Measurements from ENCODE around the gene FAM72C.
"Not testable (repeated sequence)": the region's sequence is repeated elsewhere in the genome, so short reads cannot be mapped to it uniquely, and the experiment has no call there.

FAM72C gene

DNA sequence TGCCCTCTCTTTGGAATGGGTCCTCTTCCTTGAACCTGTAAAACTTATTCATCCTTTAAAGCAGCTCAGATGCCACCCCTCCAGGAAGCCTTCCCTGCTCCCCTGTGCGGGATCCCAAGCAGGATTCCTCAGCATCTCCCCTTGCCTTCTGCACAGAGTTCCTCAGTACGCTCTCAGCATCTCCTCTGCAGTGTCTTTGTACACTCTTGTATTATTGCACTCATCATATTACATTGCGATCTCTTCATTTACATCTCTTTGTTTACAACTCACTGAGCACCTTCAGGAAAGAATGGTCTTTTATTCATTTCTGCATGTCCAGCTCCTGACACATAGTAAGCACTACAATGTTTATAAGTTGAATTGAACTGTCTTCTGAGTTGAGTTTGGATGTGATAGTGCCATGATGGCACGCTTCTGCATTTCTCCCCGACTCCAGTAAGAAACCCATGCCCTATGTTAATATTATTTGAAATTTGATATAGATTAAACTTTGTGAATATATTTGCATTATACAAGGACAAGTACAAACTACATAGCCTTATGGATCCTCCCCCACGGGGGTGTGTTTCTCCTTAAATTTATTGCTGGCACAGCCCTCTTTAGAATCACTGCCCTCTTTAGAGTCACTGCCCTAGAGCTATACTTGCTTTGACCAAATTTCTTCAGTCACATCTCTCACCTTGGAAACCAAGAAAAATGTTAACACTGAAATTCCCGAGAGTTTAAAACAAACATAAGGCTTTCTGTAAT lies 13.1 kb upstream of the FAM72C start:
- not testable (repeated sequence) for DNase-seq

DNA sequence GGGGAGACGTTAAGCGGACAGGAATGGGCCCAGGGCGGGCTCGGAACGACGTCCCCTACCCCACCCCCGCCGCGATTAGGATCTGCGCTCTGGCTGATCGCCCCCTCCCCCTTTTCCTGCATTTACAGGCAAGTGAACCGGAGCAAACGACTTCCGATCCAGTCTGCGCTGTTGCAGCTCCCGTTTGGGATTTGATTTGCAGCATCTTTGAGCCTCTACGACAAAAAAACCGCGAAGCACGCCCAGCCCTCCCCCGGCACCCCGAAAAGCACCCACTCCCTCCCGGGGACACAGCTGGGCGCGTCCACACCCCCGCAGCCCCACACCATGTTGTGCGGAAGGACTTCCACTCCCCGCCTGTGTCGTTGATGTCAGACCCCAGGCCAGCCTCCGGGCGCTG lies 2.6 kb upstream of the FAM72C start:
- DNase-seq = not testable (repeated sequence)

DNA sequence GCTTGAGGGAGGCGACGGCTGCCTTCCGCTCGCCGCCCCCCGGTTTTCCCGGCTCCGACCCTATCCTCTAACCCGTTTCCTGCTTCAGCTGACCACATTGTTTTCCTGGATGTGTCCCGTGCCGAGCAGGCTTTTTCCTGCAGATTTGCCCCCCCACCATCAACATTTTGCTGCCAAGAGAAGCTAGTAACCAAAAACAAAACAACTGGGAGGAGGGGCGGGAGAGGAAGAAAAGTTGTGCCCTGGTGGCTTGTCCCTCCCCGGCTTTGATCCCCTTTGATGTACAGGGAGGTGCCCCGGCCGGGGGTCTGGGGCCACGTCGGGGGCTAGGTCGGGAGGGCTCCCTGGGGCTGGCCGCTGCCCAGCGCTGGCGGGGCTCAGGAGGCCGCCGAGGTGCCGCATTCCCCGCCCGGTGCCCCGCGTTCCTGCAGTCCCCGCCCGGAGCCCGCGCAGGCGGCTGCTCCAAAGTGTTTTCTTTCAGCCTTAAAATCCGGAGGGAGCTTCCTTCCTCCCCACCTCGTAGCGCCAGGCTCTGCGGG lies 2.2 kb upstream of the FAM72C start:
- not testable (repeated sequence) for DNase-seq

DNA sequence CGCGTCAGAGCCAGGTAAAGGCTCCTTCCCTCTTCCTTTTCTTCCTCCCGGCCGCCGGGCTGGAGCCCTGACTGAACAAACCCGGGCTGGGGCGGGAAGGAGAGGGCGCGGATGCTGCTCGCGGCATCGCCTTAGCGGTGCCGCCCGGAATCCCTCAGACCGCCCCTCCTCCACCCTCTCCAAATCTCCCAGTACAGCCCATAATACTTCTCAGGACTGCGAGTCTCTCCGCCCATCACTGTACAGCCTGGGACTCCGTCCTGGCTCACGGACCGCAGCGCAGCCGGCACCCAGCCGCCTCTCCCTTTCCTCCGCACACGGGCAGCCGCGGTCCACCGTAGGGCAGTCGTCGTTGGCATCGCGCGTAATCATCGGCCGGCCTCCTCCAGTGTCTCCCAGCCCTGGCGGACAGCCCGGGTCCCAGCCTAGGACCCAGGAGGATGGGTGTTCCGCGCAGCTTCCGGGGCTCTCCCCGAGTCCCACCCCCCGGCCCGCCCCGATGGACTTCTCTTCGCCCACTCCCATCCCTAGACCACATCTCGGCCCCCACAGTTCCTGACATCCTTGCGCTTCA lies 1.1 kb upstream of the FAM72C start:
- not testable (repeated sequence) for DNase-seq

DNA sequence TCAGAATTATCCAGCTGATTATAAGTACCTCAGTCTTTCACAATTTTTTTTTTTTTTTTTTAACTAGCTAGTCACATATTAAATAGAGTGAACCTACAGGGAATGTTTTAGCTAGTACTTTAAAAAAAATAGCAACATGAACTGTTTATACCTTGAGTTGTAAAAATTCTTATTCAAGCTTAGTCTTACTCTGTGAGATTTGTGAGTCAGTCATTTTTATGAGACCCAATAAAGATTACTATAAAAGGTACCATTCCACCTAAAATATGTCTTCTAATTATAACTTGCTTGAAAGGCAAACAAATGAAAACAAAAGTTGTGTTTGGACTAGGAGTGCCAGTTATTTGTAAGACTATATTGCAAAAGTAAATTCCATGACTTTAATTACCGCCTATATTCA lies 5.9 kb downstream of the FAM72C start:
- DNase-seq = not testable (repeated sequence)

DNA sequence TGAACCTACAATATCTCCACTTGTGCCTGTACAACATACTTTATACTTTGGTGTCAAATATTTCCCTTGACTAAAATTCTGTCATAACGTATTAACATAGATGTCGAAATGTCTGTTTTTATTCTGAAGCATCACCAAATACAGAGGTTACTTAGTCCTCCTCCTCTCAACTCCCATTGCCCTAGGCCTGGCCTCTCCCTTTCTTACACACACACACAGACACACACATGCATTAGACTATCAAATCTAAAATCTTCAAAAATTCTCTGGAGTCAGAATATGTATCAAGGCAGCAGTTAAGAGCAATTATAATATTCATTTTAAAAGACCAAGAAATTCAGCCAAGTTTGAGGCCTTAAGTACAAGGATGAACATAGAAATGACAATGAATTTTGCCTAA lies 7.5 kb downstream of the FAM72C start:
- not testable (repeated sequence) for DNase-seq

DNA sequence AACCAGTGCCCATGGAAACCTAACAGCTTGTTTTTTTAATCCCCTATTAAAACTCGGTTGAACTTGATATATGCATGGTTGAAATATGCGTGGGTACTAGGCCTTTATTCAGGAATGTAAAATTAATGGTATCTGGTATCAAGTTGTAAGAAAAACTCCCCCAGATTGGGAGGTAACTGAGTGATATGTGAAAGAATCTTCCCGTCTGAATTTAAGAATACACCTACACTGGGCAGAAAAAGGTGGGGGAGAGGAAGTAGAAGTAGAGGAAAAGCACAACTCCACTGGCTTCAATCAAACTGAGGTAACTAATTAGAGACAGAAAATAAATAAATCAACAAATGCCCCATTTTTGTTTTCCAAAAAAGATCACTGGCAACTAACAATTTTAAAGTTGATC lies 15.9 kb downstream of the FAM72C start:
- DNase-seq = not testable (repeated sequence)

DNA sequence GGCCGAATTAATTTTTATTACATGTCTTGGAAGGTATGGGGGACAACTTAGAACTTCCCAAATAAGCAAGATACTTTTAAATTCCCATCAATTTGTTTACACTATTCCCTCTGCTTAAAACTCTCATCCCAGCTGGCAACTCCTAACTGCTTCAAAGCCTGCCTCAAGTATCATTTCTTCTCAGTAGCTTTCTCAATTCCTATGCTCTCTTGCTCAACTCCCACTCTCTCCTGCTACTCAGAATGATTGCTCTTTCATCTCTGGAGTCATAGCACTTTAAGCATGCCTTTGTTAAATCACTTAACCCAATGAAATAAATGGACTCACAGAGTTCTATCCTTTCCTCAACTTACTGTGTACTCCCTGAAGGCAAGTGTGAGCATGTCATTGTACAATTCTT lies 18.9 kb downstream of the FAM72C start:
- DNase-seq = not testable (repeated sequence)

DNA sequence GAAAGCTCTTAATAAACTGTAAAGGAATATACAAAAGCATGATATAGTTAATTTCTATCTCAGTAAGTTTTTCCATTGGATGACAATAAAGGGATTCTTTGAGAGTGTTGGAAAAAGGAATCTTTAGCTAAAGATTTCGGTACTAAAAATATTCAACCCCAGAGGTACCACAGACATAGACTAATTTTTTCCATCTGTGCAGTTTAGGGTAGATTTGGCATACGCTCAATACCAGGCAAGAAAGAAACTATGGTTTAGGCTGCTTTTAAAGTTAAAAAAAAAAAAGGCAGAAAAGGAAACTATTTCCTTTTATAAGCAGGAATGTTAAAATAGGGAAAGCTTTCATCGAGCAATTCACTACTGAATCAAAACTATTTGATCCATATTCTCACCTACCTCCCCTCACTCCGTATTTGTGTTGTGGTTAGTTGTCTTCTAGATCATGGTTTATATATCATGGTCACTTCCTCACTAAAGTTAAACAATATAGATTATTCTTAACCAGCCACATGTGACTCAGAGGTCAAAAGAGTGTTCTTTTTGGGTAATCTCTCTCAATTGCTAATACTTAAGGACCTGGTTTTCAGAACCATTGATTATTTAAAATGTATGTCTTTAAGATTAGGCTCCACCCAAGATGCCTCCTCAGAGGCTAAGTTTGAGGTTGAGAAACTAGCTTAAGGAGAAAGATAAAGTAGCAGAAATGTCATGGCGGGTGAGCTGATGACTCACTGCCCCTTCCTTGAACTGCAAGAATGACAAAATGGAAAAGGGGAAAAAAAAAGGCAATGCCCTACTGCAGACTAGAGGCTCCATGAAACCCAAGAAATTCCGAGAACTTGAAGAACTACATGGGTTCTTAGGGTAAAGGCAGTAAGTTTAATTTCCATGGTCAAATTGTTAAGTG lies 20.0 kb downstream of the FAM72C start:
- DNase-seq = not testable (repeated sequence)

DNA sequence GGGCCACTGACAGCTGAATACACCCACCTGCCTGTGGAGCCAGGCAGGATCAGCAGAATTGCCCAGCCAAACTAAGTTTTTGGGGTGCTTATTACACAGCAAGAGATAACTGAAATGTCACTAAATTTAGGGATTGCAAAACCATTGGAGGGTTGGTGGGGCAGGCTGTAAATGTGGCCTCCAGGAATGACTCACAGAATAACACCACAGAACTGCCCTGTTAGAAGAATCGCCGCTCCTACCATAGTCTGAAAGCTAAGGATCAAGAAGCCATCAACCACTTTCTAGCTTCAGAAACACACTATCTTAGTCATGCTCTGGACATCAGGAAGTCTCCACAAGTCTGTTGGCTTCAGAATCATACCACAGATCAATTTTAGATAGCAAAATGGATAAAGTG lies 24.0 kb downstream of the FAM72C start:
- DNase-seq = not testable (repeated sequence)

DNA sequence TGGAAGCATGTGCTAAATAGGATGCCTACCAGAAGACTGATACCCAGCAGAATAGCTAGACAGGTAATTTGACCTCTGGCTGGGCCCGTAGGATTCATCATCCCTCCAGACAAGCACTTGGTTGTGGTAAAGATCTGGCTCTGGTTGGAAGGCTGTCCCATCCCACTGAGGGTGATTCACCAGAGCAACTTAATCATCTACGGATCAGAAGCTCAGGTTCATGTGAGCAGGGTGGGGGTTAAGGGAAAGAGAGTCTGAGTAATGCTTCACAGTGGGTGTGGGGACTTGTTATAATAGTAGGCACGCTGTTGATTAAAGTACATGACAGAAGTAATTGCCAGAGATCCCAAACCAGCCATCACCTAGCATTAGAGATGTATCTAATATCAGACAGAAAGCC lies 26.5 kb downstream of the FAM72C start:
- not testable (repeated sequence) for DNase-seq

DNA sequence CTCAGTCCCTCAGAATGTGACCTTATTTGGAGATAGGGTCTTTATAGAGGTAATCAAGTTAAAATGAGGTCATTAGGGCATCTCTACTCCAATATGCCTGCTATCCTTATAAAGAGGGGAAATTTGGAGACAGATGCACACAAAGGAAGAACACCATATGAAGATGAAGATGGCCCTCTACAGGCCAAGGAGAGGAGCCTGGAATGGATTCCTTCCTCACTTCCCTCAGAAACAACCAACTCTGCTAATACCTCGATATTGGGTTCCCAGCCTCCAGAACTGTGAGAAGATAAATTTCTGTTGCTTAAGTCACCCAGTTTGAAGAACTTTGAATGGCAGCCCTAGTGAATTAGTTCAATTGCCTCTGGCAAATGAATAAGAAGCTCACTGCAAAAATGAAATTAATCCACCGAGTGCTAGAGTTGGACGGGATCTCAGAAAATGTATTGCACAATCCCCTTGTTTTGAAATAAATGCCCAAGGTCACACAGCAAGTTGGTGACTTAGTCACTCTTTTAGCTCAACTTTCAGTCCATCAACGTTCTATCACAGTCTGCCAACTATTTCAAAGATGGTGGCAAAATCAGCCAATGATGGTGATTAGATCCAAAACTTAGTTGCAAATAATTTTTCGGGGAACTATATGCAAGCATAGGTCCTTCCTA lies 27.1 kb downstream of the FAM72C start:
- not testable (repeated sequence) for DNase-seq

DNA sequence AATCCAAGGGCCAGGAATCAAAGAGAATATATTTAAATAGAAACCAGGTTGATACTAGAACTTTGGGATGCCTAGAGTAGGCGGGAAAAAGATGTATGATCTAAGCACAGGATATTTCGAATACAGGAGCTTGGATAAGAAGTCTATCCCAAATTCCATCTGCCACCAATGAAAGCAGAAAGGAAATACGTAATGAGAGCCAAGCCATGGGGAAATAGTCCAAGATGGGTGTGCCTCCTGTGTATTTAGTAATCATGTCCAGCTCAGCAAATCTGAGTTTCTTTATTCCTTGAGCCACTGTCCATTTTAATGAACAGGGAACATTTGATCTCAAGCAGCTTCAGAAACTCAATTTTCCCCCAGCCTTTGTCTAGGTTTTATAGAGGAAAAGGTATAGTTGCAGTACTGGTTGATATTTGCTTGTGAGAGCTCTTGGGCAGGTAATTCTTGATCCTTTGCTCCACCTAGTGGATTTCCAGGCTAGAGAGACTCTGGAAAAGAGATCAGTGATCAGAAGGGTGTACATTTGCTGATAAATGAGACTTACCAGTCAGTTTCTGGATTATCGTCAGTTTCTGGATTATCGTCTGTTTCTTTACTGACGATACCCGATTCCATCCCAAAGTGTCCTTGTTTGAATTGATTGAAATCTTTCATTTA lies 28.3 kb downstream of the FAM72C start:
- DNase-seq = not testable (repeated sequence)

DNA sequence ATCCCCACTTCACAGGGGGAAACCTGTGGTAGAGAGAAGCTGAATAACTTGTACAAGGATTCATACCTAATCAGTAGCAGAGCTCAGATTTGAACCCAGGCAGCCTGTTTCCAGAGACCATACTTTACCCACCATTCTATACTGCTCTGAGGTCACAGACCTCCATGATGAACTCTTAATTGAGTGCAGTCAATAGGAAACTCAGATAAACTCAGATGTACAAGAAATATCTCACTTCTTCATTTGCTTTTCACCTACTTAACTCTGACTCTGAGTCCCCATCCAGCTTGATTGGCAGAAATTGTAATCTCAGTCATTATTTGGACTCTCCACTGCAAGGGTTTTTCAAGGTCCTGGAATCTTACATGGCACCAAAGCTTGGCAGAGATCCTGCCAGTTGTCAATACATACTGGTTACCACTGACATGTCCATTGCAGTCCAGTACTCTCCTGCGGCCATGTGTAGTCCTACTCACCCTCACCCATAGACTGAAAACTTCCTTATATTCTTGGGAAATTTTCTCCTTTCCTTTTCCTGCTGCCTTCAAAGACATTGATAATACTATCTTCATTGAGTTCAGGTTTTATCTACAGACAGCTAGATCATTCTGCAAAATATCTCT lies 29.4 kb downstream of the FAM72C start:
- not testable (repeated sequence) for DNase-seq

DNA sequence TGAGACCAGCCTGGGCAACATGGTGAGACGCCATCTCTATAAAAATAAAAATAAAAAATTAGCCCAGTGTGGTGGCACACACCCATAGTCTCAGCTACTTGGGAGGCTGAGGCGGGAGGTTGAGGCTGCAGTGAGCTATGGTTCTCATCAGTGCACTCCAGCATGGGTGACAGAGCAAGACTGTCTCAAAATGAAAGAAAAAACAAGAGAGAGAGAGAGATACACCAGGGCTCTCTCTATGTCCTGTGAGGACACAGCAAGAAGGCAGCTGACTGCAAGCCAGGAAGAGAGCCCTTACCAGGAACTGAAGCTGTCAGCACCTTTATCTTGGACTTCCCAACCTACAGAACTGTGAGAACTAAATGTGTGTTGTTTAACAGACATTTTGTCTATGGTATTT lies 32.1 kb downstream of the FAM72C start:
- not testable (repeated sequence) for DNase-seq

DNA sequence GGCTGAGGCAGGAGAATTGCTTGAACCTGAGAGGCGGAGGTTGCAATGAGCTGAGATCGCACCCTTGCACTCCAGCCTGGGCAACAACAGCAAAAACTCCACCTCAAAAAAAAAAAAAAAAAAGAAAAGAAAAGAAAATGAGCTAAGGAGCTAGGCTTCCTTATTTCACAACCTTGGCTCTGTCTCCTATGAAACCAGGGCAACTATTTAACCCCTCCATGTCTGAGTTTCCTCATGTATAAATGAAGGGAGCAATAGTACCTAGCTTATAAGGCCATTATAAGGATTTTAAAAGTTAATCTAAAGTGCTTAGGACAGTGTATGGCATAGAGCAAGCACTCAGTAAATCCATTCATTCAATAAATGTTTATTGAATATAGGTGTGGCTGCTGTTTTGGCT lies 32.9 kb downstream of the FAM72C start:
- not testable (repeated sequence) for DNase-seq

DNA sequence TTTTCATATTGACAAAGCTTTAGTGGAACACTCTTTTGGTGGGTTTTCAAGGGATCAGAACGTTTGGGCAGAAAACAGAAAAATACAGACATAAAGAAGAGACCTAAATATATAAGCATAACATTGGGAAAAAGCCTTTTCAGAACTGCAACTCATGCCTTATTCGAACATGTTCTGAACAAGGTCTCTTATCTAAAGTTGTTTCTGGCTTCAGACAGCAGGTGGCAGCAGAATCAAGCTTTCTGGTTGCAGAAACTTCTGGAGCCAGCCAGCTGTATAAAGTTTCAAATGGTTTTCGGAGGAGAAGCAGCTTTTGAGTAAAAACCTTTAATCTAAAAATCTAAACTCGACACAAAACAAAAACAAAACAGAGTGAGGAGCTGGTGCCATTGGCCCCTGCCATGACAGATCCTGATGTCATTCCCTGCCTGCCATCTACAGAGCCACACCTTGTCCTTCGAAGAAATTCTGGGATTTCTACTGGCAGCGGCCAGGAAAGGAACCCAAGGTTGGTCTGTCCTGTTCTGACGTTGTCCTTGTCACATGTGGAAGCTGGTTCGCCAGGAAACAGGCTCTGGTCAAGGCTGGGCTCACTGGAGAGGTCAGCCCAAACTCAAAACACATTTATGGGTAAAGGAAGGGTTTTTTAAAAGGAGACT lies 35.2 kb downstream of the FAM72C start:
- peak; percentile 28 for DNase-seq

DNA sequence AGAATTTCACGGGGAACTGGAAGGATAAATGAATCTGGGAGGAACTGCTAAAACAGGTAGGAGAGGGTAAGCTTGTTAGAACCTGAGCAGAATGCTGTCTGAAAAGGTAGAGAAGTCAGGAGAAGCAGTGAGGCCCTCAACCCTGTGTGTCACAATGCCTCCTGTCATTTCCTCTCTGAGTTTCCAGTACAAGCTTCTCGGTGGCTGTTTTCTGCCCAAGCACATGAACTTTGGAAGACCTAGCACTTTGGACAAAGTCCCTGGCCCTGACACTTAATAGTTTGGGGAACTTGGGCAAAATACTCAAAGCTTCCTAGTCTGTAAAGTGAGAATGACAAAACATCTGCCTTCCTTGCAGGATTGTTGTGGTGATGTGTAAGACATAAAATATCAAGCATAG lies 52.7 kb downstream of the FAM72C start:
- DNase-seq = not testable (repeated sequence)

DNA sequence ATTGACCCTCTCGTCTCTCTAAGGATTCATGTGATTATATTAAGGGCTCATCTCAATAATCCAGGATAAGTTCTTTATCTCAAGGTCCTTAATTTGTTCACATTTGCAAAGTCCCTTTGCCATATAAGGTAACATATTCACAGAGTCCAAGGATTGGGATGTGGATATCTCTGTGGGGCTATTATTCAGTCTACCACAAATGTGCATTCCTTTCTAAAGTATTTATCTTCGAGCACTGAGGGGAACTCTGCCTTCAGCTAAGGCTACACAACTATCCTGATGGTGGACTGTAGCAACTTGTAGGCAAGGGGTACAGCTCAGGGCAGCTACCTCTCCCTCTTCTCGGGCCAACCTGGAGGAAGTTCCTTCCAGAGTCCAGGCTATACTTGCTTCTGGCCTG lies 53.2 kb downstream of the FAM72C start:
- not testable (repeated sequence) for DNase-seq

DNA sequence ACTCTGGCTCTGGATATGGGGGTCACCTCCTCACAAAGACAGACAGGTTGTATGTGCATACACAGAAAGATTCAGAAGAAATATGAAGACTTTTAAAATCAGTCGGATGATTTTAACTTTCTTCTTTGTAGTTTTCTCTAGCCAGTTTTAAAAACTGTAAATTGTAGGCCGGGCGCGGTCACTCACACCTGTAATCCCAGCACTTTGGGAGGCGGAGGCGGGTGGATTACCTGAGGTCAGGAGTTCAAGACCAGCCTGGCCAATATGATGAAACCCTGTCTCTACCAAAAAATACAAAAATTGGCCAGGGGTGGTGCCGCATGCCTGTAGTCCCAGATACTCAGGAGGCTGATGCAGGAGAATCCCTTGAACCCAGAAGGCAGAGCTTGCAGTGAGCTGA lies 58.1 kb downstream of the FAM72C start:
- DNase-seq = not testable (repeated sequence)
